GM12878 (cell line): ENCODE results near the gene NCMAP.

Experiments used
- CTCF ChIP-seq, 3 experiments: IDR thresholded peaks in 2 of 3; conservative IDR thresholded peaks in 1 of 3; 2 replicates each; pipeline ENCODE4 v1.5.1; 2011; ENCODE audit warnings: low read depth in 3 of 3, low read length in 3 of 3, mild to moderate bottlenecking in 3 of 3, control low read depth in 2 of 3, moderate library complexity in 2 of 3, inconsistent platforms in 1 of 3, mixed read lengths in 1 of 3; ENCODE audit not compliant: control insufficient read depth in 2 of 3, insufficient read depth in 1 of 3; ENCODE audit errors: extremely low read depth in 1 of 3
- EP300 ChIP-seq, 2 experiments: fragments of 150-350 bp in 1 of 2; IDR thresholded peaks; 2 replicates each; pipeline ENCODE4 v1.6.1; 2011 to 2012; ENCODE audit warnings: low read depth in 2 of 2, low read length in 2 of 2, borderline replicate concordance in 1 of 2, improper control_type of control experiment in 1 of 2, inconsistent platforms in 1 of 2; ENCODE audit not compliant: control insufficient read depth in 1 of 2
- POLR2A ChIP-seq: IDR thresholded peaks from 2 replicates; pipeline ENCODE4 v1.6.1; 2011; ENCODE audit warnings: low read depth, mild to moderate bottlenecking, low read length
- POLR2AphosphoS5 ChIP-seq: IDR thresholded peaks from 2 replicates; pipeline ENCODE4 v1.6.1; 2011; ENCODE audit warnings: mild to moderate bottlenecking, low read length, inconsistent platforms
- REST ChIP-seq: IDR thresholded peaks from 2 replicates; pipeline ENCODE4 v1.6.1; 2012; ENCODE audit warnings: mild to moderate bottlenecking, low read depth, low read length
- RFX5 ChIP-seq: IDR thresholded peaks from 2 replicates; pipeline ENCODE4 v1.6.1; 2011; ENCODE audit warnings: low read depth, low read length, improper control_type of control experiment
- SP1 ChIP-seq: IDR thresholded peaks from one replicate; pipeline ENCODE4 v1.6.1; 2011; ENCODE audit warnings: low read depth, low read length
- SPI1 ChIP-seq: IDR thresholded peaks from 2 replicates; pipeline ENCODE4 v1.6.1; 2011; ENCODE audit warnings: low read depth, mild to moderate bottlenecking, low read length, moderate library complexity, borderline replicate concordance; ENCODE audit not compliant: insufficient read depth
- TAF1 ChIP-seq: IDR thresholded peaks from 2 replicates; pipeline ENCODE4 v1.6.1; 2011; ENCODE audit warnings: mild to moderate bottlenecking, low read depth, low read length, borderline replicate concordance
- ZZZ3 ChIP-seq: IDR thresholded peaks from 2 replicates; pipeline ENCODE4 v1.6.1; 2011; ENCODE audit warnings: low read depth; ENCODE audit not compliant: control insufficient read depth, insufficient read length

GRCh38 chr1:24639881-24640280, 84.0 kb downstream of the NCMAP start:
- TF ChIP-seq CTCF (IDR thresholded peaks at IDR 0.05 in 2 of 3, conservative IDR thresholded peaks at IDR 0.05 in 1 of 3; ENCODE audit: control insufficient read depth in 2 of 3, extremely low read depth in 1 of 3, insufficient read depth in 1 of 3, low read depth in 3 of 3, low read length in 3 of 3) (no peak), SP1 (no peak), POLR2A (no peak), TAF1 (no peak), POLR2AphosphoS5 (no peak), EP300 (IDR thresholded peaks at IDR 0.05; ENCODE audit: borderline replicate concordance in 1 of 2, control insufficient read depth in 1 of 2, low read depth in 2 of 2, low read length in 2 of 2) (no peak), RFX5 (no peak), REST (no peak), ZZZ3 (no peak), SPI1 (no peak)
